IMR-90 (cell line): ENCODE results near the gene NOP9.

Source experiments
- BHLHE40 ChIP-seq: fragments of 150-350 bp; IDR thresholded peaks from 2 replicates; pipeline ENCODE4 v1.6.1; 2016; ENCODE audit warnings: mild to moderate bottlenecking, low read depth, low read length
- CHD1 ChIP-seq: IDR thresholded peaks from 2 replicates; pipeline ENCODE4 v1.6.1; 2012; ENCODE audit warnings: low read depth, low read length, improper control_type of control experiment
- CTCF ChIP-seq: conservative IDR thresholded peaks from 2 replicates; pipeline ENCODE4 v1.5.1; 2012; ENCODE audit warnings: mild to moderate bottlenecking, low read depth, low read length, improper control_type of control experiment
- FOS ChIP-seq: fragments of 150-350 bp; IDR thresholded peaks from 2 replicates; pipeline ENCODE4 v1.6.1; 2016; ENCODE audit warnings: low read depth, low read length
- MAFK ChIP-seq: IDR thresholded peaks from 2 replicates; pipeline ENCODE4 v1.6.1; 2012; ENCODE audit warnings: low read depth, low read length, improper control_type of control experiment
- NFE2L2 ChIP-seq: fragments of 150-350 bp; IDR thresholded peaks from 2 replicates; pipeline ENCODE4 v1.6.1; 2016; ENCODE audit warnings: low read depth, mild to moderate bottlenecking, low read length
- POLR2A ChIP-seq: IDR thresholded peaks from 2 replicates; pipeline ENCODE4 v1.6.1; 2012; ENCODE audit warnings: mild to moderate bottlenecking, low read depth, low read length
- RAD21 ChIP-seq: IDR thresholded peaks from 2 replicates; pipeline ENCODE4 v1.6.1; 2012; ENCODE audit warnings: low read length, improper control_type of control experiment
- RCOR1 ChIP-seq: IDR thresholded peaks from 2 replicates; pipeline ENCODE4 v1.6.1; 2012; ENCODE audit warnings: mild to moderate bottlenecking, low read length, improper control_type of control experiment; ENCODE audit not compliant: insufficient replicate concordance
- RFX5 ChIP-seq: IDR thresholded peaks from 2 replicates; pipeline ENCODE4 v1.8.0; 2012; ENCODE audit warnings: low read depth, mild to moderate bottlenecking, low read length, moderate library complexity
- SMC3 ChIP-seq: fragments of 150-350 bp; IDR thresholded peaks from 2 replicates; pipeline ENCODE4 v1.6.1; 2016; ENCODE audit warnings: low read depth, mild to moderate bottlenecking, antibody characterized with exemption, low read length, moderate library complexity
- USF2 ChIP-seq: fragments of 150-350 bp; IDR thresholded peaks from 2 replicates; pipeline ENCODE4 v1.6.1; 2017; ENCODE audit warnings: mild to moderate bottlenecking, antibody characterized with exemption, low read length, low read depth

DNA sequence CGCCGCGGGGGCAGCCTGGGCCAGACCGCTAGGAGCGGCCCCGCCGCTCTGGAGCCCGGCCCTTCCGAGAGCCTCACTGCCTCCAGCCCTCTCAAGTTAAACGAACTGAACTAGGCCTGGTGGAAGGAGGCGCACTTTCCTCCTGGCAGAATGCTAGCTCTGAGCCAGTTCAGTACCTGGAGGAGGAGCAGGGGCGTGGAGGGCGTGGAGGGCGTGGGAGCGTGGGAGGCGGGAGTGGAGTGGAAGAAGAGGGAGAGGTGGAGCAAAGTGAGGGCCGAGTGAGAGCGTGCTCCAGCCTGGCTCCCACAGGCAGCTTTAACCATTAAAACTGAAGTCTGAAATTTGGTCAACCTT, 16.9 kb downstream of the NOP9 start:
- TF ChIP-seq POLR2A (no peak), CTCF (no peak), RFX5 (no peak), BHLHE40 (no peak), CHD1 (no peak), USF2 (no peak), FOS (no peak), MAFK (no peak), RCOR1 (no peak), RAD21 (no peak), SMC3 (no peak), NFE2L2 (no peak)
